SK-N-MC (cell line): ENCODE results near the gene GTF3C1.

ENCODE experiments used
- EZH2 ChIP-seq: fragments of 200-600 bp; sonication (generic); IDR thresholded peaks from one replicate; pipeline ENCODE4 v1.6.1; 2017; ENCODE audit warnings: antibody characterized with exemption
- FOXP2 ChIP-seq: optimal IDR thresholded peaks from 2 replicates; pipeline ENCODE3; 2011; ENCODE audit warnings: mild to moderate bottlenecking, moderate library complexity; ENCODE audit not compliant: insufficient read depth; ENCODE audit errors: extremely low read length, control extremely low read depth
- POLR2AphosphoS5 ChIP-seq: IDR thresholded peaks from 2 replicates; pipeline ENCODE4 v1.6.1; 2012; ENCODE audit warnings: mild to moderate bottlenecking, low read depth, low read length, borderline replicate concordance

DNA sequence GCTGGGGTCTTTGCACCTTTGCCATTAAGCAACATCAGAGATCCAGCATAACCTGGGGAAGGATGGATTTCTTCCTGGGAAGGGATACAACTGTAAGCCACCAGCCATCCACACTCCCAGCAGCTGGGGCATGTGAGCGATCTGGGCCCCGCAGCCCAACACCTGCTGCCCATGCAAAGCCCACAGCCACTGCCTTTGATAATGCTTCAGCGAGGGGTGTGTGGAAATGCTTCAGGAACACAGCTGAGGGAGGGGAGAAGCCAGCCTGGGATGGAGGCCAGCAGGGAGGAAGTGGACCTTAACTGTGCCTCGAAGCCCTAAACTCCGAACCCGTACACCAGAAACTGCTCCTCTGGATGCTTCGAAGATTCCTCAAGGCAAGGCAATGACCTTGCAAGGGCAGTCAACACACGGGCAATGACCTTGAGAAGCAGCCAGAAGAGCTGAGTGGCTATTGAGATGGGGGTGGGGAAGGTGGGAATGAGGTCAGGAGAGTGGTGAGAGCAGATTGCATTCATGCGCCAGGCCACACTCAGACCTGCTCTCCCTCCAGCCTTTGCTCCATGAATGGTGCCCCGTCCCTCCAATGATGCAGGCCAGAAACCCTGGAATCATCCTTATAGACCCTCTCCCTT lies 49.3 kb upstream of the GTF3C1 start:
- no peak for TF ChIP-seq POLR2AphosphoS5
- no peak for TF ChIP-seq EZH2
- TF ChIP-seq FOXP2, result no peak
